ENCODE measurements around the gene UBE2J1. TPM values are rescaled to one million over a fixed set of nuclear protein-coding genes. Genes with fewer than 3 reads are reported as not detected.

UBE2J1 gene
- total and polyA plus RNA-seq, 4 donors: 14.7 to 26.4 (median 18.0) TPM

DNA sequence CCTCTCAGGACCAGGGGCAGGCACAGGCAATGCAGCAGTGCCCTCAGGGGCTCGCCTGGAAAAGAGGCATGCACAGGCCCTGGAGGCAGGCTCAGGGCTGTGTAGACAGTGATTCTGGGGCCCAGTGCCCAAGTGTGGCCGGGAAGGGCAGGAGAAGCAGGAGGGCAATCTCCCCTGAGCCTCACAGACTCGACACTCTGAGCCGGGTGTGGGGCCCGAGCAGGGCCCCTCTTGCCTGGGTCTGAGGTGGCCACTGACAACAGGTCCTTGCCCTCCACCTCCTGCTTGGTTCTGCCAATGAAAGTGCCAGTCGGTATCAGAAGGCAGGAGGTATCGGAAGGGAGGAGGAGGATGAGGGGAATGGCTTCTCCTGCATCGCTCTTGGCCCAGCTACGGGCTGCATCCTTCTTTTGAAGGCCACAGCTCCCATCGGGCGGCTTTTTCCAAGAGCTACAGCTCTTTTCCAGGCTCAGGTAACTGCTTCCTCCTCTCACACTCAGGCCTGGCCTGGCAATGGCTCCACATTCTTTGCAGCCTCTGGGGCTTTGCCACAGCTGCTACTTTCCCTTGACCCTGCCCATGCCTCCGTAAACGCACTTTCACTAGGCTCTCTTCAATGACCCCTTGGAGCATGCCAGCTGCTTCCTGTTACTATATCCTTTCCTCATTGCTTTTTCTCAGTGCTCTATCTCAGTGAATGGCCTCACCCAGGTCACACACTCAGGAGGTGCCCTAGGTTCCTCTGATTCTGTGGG lies 61.9 kb downstream of the UBE2J1 start:
- DNase-seq (ENCODE audit: low spot score): no peak
- Histone ChIP-seq H3K36me3 (ENCODE audit: control insufficient read depth in 4 of 4, insufficient read depth in 3 of 4, low read depth in 1 of 4, low read length in 3 of 4) (no peaks in the 10 kb centered on the region), H3K9me3 (ENCODE audit: control insufficient read depth in 4 of 4, low read length in 3 of 4) (no peaks in the 10 kb centered on the region), H3K4me3 (ENCODE audit: low read depth in 1 of 3, low read length in 3 of 3) (no peak overlapping the region), H3K9ac (ENCODE audit: low read depth in 1 of 2, low read length in 2 of 2) (no peak overlapping the region), H3K4me1 (ENCODE audit: control insufficient read depth in 4 of 4, insufficient read depth in 4 of 4, low read length in 3 of 4) (no peaks in the 10 kb centered on the region), H3K27ac (ENCODE audit: low read depth in 1 of 2, low read length in 2 of 2) (no peak overlapping the region), H3K27me3 (ENCODE audit: control insufficient read depth in 4 of 4, insufficient read depth in 4 of 4, low read length in 3 of 4) (no peaks in the 10 kb centered on the region)
- no peak for TF ChIP-seq HNF4A (conservative IDR thresholded peaks at IDR 0.05)
- TF ChIP-seq NR2F2 (IDR thresholded peaks at IDR 0.05): no peak
- TF ChIP-seq GABPA (IDR thresholded peaks at IDR 0.05 in 1 of 2, conservative IDR thresholded peaks at IDR 0.05 in 1 of 2): no peak
- no peak for TF ChIP-seq YY1 (IDR thresholded peaks at IDR 0.05)
- TF ChIP-seq, protein P1, sequence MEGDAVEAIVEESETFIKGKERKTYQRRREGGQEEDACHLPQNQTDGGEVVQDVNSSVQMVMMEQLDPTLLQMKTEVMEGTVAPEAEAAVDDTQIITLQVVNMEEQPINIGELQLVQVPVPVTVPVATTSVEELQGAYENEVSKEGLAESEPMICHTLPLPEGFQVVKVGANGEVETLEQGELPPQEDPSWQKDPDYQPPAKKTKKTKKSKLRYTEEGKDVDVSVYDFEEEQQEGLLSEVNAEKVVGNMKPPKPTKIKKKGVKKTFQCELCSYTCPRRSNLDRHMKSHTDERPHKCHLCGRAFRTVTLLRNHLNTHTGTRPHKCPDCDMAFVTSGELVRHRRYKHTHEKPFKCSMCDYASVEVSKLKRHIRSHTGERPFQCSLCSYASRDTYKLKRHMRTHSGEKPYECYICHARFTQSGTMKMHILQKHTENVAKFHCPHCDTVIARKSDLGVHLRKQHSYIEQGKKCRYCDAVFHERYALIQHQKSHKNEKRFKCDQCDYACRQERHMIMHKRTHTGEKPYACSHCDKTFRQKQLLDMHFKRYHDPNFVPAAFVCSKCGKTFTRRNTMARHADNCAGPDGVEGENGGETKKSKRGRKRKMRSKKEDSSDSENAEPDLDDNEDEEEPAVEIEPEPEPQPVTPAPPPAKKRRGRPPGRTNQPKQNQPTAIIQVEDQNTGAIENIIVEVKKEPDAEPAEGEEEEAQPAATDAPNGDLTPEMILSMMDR (IDR thresholded peaks at IDR 0.05; ENCODE audit: low read depth, low read length, missing input control): no peak
- TF ChIP-seq ZBTB33 (IDR thresholded peaks at IDR 0.05): no peak
- TF ChIP-seq JUND (IDR thresholded peaks at IDR 0.05): no peak
- no peak for TF ChIP-seq FOXA1 (IDR thresholded peaks at IDR 0.05)
- no peak for TF ChIP-seq EGR1 (IDR thresholded peaks at IDR 0.05; ENCODE audit: low read depth in 2 of 2)
- TF ChIP-seq RXRA (IDR thresholded peaks at IDR 0.05): no peak
- TF ChIP-seq MAX (IDR thresholded peaks at IDR 0.05): no peak
- TF ChIP-seq SP1 (IDR thresholded peaks at IDR 0.05): no peak
- TF ChIP-seq REST (IDR thresholded peaks at IDR 0.05): no peak
- TF ChIP-seq FOXA2 (IDR thresholded peaks at IDR 0.05): no peak
- 92% methylated on average over 13 of the region's 13 CpGs for WGBS

DNA sequence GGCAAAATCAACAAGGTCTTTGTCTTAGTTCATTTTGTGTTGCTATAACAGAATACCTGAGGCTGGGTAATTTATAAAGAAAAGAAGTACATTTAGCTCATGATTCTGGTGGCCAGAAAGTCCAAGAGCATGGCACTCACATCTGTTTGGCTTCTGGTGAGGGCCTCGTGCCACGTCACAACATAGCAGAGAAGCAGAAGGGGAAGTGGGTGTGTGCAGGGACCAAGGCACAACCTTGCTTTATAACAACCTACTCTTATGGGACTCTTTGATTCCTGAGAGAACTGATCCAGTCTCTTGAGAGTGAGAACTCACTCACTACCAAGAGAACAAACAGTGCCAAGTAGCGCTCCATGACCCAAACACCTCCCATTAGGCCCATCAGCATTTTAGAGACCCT lies 62.8 kb downstream of the UBE2J1 start:
- Histone ChIP-seq H3K36me3 (ENCODE audit: control insufficient read depth in 4 of 4, insufficient read depth in 3 of 4, low read depth in 1 of 4, low read length in 3 of 4) (no peaks in the 10 kb centered on the region), H3K27ac (ENCODE audit: low read depth in 1 of 2, low read length in 2 of 2) (no peak overlapping the region), H3K4me1 (ENCODE audit: control insufficient read depth in 4 of 4, insufficient read depth in 4 of 4, low read length in 3 of 4) (no peaks in the 10 kb centered on the region), H3K4me3 (ENCODE audit: low read depth in 1 of 3, low read length in 3 of 3) (no peak overlapping the region), H3K9ac (ENCODE audit: low read depth in 1 of 2, low read length in 2 of 2) (no peak overlapping the region), H3K9me3 (ENCODE audit: control insufficient read depth in 4 of 4, low read length in 3 of 4) (no peaks in the 10 kb centered on the region), H3K27me3 (ENCODE audit: control insufficient read depth in 4 of 4, insufficient read depth in 4 of 4, low read length in 3 of 4) (no peaks in the 10 kb centered on the region)
- TF ChIP-seq EGR1 (IDR thresholded peaks at IDR 0.05; ENCODE audit: low read depth in 2 of 2) (no peak), ZBTB33 (IDR thresholded peaks at IDR 0.05) (no peak), MAX (IDR thresholded peaks at IDR 0.05) (no peak), REST (IDR thresholded peaks at IDR 0.05) (no peak)
- WGBS: 88% methylated on average over 3 of the region's 3 CpGs
- no peak for DNase-seq (ENCODE audit: low spot score)

Data from liver (tissue), 9 donors.